Panc1 (cell line): ENCODE measurements around the gene MGAT5. TPM values are rescaled to one million over a fixed set of nuclear protein-coding genes. Genes with fewer than 3 reads are reported as not detected.

Experiments
- ATAC-seq: fragments of 200-7000 bp; cut with Tn5 transposase; 2 replicates; pipeline ENCODE4 v1.9.1; 2020; ENCODE audit warnings: mild to moderate bottlenecking, moderate library complexity
- BruUV-seq: library from RNA; stranded (reverse); fragments of 400-500 nt; replicated peaks from 2 replicates; lab custom pipeline; 2021; lab: Mats Ljungman, UMichigan
- CTCF ChIA-PET: fragments of 300-600 bp; sonication (Branson Sonifier 250); formaldehyde crosslinking; loops from one replicate; lab custom pipeline; 2022; ENCODE audit warnings: antibody characterized with exemption; lab: Charles Lee
- POLR2A ChIA-PET: fragments of 300-600 bp; sonication (Branson Sonifier 250); formaldehyde crosslinking; loops from one replicate; lab custom pipeline; 2022; ENCODE audit warnings: antibody characterized with exemption; lab: Charles Lee
- DNase-seq: peaks from one replicate; pipeline ENCODE4 v3.0.0-alpha.2; 2010; ENCODE audit warnings: low read depth, low spot score
- H3K27ac ChIP-seq: 2 replicates; pipeline ENCODE4 v1.5.1; 2011; ENCODE audit warnings: mild to moderate bottlenecking, low read length, inconsistent platforms
- H3K27me3 ChIP-seq: fragments of 200-500 bp; sonication (Bioruptor generic); 2 replicates; pipeline ENCODE4 v1.6.0; 2014; ENCODE audit warnings: low read length, inconsistent platforms; ENCODE audit not compliant: control insufficient read depth, insufficient read depth
- H3K36me3 ChIP-seq: fragments of 200-500 bp; sonication (Bioruptor generic); 2 replicates; pipeline ENCODE4 v1.5.1; 2014; ENCODE audit warnings: inconsistent platforms, mild to moderate bottlenecking, low read length, moderate library complexity; ENCODE audit not compliant: control insufficient read depth, insufficient read depth
- H3K4me1 ChIP-seq: 2 replicates; pipeline ENCODE4 v1.5.1; 2011; ENCODE audit warnings: inconsistent platforms, mild to moderate bottlenecking, low read length, moderate library complexity; ENCODE audit not compliant: control insufficient read depth, insufficient read depth
- H3K4me3 ChIP-seq, 2 experiments: 2 replicates each; pipeline ENCODE4 v1.5.1; 2011 to 2012; ENCODE audit warnings: low read depth in 2 of 2, low read length in 2 of 2, mild to moderate bottlenecking in 2 of 2, inconsistent platforms in 1 of 2, moderate library complexity in 1 of 2
- H3K9me3 ChIP-seq: fragments of 200-500 bp; sonication (Bioruptor generic); 2 replicates; pipeline ENCODE4 v1.5.1; 2014; ENCODE audit warnings: low read depth, mild to moderate bottlenecking, inconsistent platforms, low read length, moderate library complexity; ENCODE audit not compliant: control insufficient read depth, insufficient read depth
- CTCF ChIP-seq: fragments of 450-650 bp; IDR thresholded peaks from 2 replicates; pipeline ENCODE4 v1.5.1; 2017; ENCODE audit warnings: mild to moderate bottlenecking
- POLR2AphosphoS5 ChIP-seq: IDR thresholded peaks from 2 replicates; pipeline ENCODE4 v1.6.1; 2012; ENCODE audit warnings: mild to moderate bottlenecking, low read depth, low read length, moderate library complexity
- REST ChIP-seq, 2 experiments: IDR thresholded peaks; 2 replicates each; pipeline ENCODE4 v1.6.1; 2011 to 2012; ENCODE audit warnings: low read depth in 2 of 2, control low read depth in 1 of 2, low read length in 1 of 2, mild to moderate bottlenecking in 1 of 2, moderate library complexity in 1 of 2; ENCODE audit not compliant: insufficient read depth in 1 of 2
- SIN3A ChIP-seq: IDR thresholded peaks from 2 replicates; pipeline ENCODE4 v1.6.1; 2012; ENCODE audit warnings: low read depth, mild to moderate bottlenecking, low read length, moderate library complexity, borderline replicate concordance; ENCODE audit not compliant: insufficient read depth
- TCF7L2 ChIP-seq: IDR thresholded peaks from 2 replicates; pipeline ENCODE4 v1.6.1; 2011; ENCODE audit warnings: mild to moderate bottlenecking, low read depth, low read length, inconsistent platforms
- in situ Hi-C: cut with HindIII; loops from 2 replicates; pipeline ENCODE4 v1.10.0; 2016; ENCODE audit warnings: low sequenced_read_pairs, low pct_unique_long_range_greater_than_20kb
- intact Hi-C: fragments of 100-400 bp; cut with micrococcal nuclease; formaldehyde crosslinking; loops from one replicate; pipeline ENCODE4 v1.10.0; 2022; ENCODE audit not compliant: unreplicated experiment
- total RNA-seq: library from RNA; stranded (reverse); gene quantifications from one replicate; pipeline ENCODE4 v1.2.1, GENCODE V29; 2021; ENCODE audit not compliant: unreplicated experiment

MGAT5 gene
- total RNA-seq, 1 experiment from 2014 or later, result 22.1 TPM

GRCh38 chr2:134245340-134245984, 8.4 kb upstream of the MGAT5 start:
- no peak overlapping the region for H3K4me3 ChIP-seq
- no peaks in the 10 kb centered on the region for H3K9me3 ChIP-seq
- intact Hi-C loops, result loop anchor here (1.0 kb wide), 1 partner anchor 127 kb away; no protein-coding TSS in a partner anchor
- DNase-seq (peak; percentile 36), ATAC-seq (peak; percentile 71)
- H3K27ac ChIP-seq, result no peak overlapping the region
- in situ Hi-C loops, result no loop called here
- no TSS peak for BruUV-seq
- ChIA-PET POLR2A (no interaction called here), CTCF (interaction anchor here (0.5 to 1.1 kb wide), 3 partner anchors 9 to 1770 kb away, joined by 3 to 7 read pairs (median 3); partner anchors contain the start of gene MGAT5)
- H3K27me3 ChIP-seq, result no peaks in the 10 kb centered on the region
- H3K4me1 ChIP-seq, result no peaks in the 10 kb centered on the region
- no peaks in the 10 kb centered on the region for H3K36me3 ChIP-seq
- TF ChIP-seq CTCF, result peak; percentile 91
- no peak for TF ChIP-seq POLR2AphosphoS5
- no peak for TF ChIP-seq SIN3A

DNA sequence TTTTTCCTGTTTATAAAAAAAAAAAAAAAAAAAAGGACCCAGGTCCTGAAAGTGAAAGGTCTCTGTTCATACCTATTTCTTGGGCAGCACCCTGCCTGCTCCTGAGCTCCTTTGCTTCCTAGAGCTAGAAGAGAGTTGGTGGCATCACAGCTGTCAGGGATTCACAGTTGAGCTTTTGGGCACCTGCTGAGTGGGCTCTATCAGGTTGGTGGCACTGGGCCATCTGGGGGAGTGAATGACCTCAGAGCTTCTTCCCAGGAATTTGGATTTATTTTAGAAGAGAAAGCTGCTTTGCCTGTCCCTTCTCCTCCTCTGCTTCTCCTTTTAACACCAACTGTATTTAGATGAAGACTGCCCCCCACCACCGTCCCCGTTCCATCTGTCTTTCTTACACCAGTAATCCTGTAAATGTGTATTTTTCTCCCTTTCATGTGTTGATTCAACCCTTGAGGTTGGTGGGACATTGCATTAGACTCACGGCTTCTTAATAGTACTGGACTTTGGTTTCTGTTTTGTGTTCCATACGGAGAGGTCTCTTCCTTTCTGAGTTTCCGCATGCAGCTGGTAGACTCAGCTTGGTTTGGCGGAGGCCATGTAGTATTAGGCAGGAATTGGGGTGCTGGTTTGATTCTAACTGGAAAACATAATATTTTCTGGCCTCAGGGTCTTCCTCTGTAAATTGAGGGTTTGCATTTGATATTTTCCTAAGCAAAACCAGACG, 7.6 kb upstream of the MGAT5 start:
- no peaks in the 10 kb centered on the region for H3K36me3 ChIP-seq
- intact Hi-C loops (no loop called here), in situ Hi-C loops (no loop called here)
- ATAC-seq (no peak), DNase-seq (no peak)
- no peak overlapping the region for H3K4me3 ChIP-seq
- no peaks in the 10 kb centered on the region for H3K9me3 ChIP-seq
- H3K27me3 ChIP-seq, result no peaks in the 10 kb centered on the region
- ChIA-PET CTCF (interaction anchor here (1.1 kb wide), 1 partner anchor 8 kb away, joined by 3 read pairs; the partner anchor contains the start of gene MGAT5), POLR2A (no interaction called here)
- no peak overlapping the region for H3K27ac ChIP-seq
- no TSS peak for BruUV-seq
- TF ChIP-seq CTCF (no peak), TCF7L2 (no peak), POLR2AphosphoS5 (no peak), SIN3A (no peak), REST (IDR thresholded peaks at IDR 0.05; ENCODE audit: insufficient read depth in 1 of 2, low read depth in 2 of 2, low read length in 1 of 2) (no peak)
- no peaks in the 10 kb centered on the region for H3K4me1 ChIP-seq
